Measurements from ENCODE around the gene TANGO6.

TANGO6 gene

GRCh38 chr16:68893710-68894705 lies 50.7 kb downstream of the TANGO6 start:
- H3K27ac ChIP-seq (ENCODE audit: low read length), result no peak overlapping the region
- H3K4me1 ChIP-seq (ENCODE audit: insufficient read depth, low read length), result no peaks in the 10 kb centered on the region

GRCh38 chr16:68894714-68895113 lies 51.4 kb downstream of the TANGO6 start:
- H3K27ac ChIP-seq (ENCODE audit: low read length), result no peak overlapping the region
- no peaks in the 10 kb centered on the region for H3K4me1 ChIP-seq (ENCODE audit: insufficient read depth, low read length)
- no peak overlapping the region for H3K9ac ChIP-seq (ENCODE audit: low read depth, low read length)
- H3K27me3 ChIP-seq (ENCODE audit: insufficient read depth, low read length), result no peaks in the 10 kb centered on the region
- no peaks in the 10 kb centered on the region for H3K36me3 ChIP-seq (ENCODE audit: insufficient read depth, low read depth, low read length)
- no peak overlapping the region for H3K4me3 ChIP-seq (ENCODE audit: low read length)
- H3K9me3 ChIP-seq (ENCODE audit: insufficient read depth, low read depth, low read length), result no peaks in the 10 kb centered on the region

More at GRCh38 chr16:68893710-68894705, 50.7 kb downstream of the TANGO6 start:
- Histone ChIP-seq H3K27me3 (ENCODE audit: insufficient read depth, low read length) (no peaks in the 10 kb centered on the region), H3K9ac (ENCODE audit: low read depth, low read length) (no peak overlapping the region), H3K4me3 (ENCODE audit: low read length) (no peak overlapping the region), H3K9me3 (ENCODE audit: insufficient read depth, low read depth, low read length) (no peaks in the 10 kb centered on the region), H3K36me3 (ENCODE audit: insufficient read depth, low read depth, low read length) (no peaks in the 10 kb centered on the region)

GRCh38 chr16:68898026-68898425 lies 54.7 kb downstream of the TANGO6 start:
- Histone ChIP-seq H3K27me3 (ENCODE audit: insufficient read depth, low read length) (no peaks in the 10 kb centered on the region), H3K27ac (ENCODE audit: low read length) (no peak overlapping the region), H3K4me1 (ENCODE audit: insufficient read depth, low read length) (peaks cover 6% of the 10 kb centered on the region), H3K9ac (ENCODE audit: low read depth, low read length) (no peak overlapping the region), H3K36me3 (ENCODE audit: insufficient read depth, low read depth, low read length) (no peaks in the 10 kb centered on the region), H3K4me3 (ENCODE audit: low read length) (no peak overlapping the region), H3K9me3 (ENCODE audit: insufficient read depth, low read depth, low read length) (no peaks in the 10 kb centered on the region)

- Histone ChIP-seq H3K36me3 (ENCODE audit: insufficient read depth, low read depth, low read length) (no peaks in the 10 kb centered on the region), H3K9me3 (ENCODE audit: insufficient read depth, low read depth, low read length) (no peaks in the 10 kb centered on the region), H3K4me3 (ENCODE audit: low read length) (no peak overlapping the region), H3K27ac (ENCODE audit: low read length) (no peak overlapping the region), H3K27me3 (ENCODE audit: insufficient read depth, low read length) (no peaks in the 10 kb centered on the region), H3K9ac (ENCODE audit: low read depth, low read length) (no peak overlapping the region), H3K4me1 (ENCODE audit: insufficient read depth, low read length) (peaks cover 6% of the 10 kb centered on the region)
These were observed 56.7 kb downstream of the TANGO6 start for GRCh38 chr16:68900009-68900408.

- Histone ChIP-seq H3K9me3 (ENCODE audit: insufficient read depth, low read depth, low read length) (no peaks in the 10 kb centered on the region), H3K27ac (ENCODE audit: low read length) (no peak overlapping the region), H3K9ac (ENCODE audit: low read depth, low read length) (no peak overlapping the region), H3K4me3 (ENCODE audit: low read length) (no peak overlapping the region), H3K4me1 (ENCODE audit: insufficient read depth, low read length) (peaks cover 8% of the 10 kb centered on the region), H3K27me3 (ENCODE audit: insufficient read depth, low read length) (no peaks in the 10 kb centered on the region), H3K36me3 (ENCODE audit: insufficient read depth, low read depth, low read length) (no peaks in the 10 kb centered on the region)
These were observed 59.0 kb downstream of the TANGO6 start for GRCh38 chr16:68902003-68902968.

- Histone ChIP-seq H3K27ac (ENCODE audit: low read length) (no peak overlapping the region), H3K4me3 (ENCODE audit: low read length) (no peak overlapping the region), H3K9ac (ENCODE audit: low read depth, low read length) (no peak overlapping the region), H3K27me3 (ENCODE audit: insufficient read depth, low read length) (no peaks in the 10 kb centered on the region), H3K4me1 (ENCODE audit: insufficient read depth, low read length) (peaks cover 14% of the 10 kb centered on the region), H3K36me3 (ENCODE audit: insufficient read depth, low read depth, low read length) (no peaks in the 10 kb centered on the region), H3K9me3 (ENCODE audit: insufficient read depth, low read depth, low read length) (no peaks in the 10 kb centered on the region)
These were observed 59.6 kb downstream of the TANGO6 start for GRCh38 chr16:68902969-68903345.

GRCh38 chr16:68907297-68907696 lies 64.0 kb downstream of the TANGO6 start:
- Histone ChIP-seq H3K9me3 (ENCODE audit: insufficient read depth, low read depth, low read length) (no peaks in the 10 kb centered on the region), H3K4me1 (ENCODE audit: insufficient read depth, low read length) (peaks cover 11% of the 10 kb centered on the region; the same call in 1 of the 2 replicates), H3K27ac (ENCODE audit: low read length) (no peak overlapping the region), H3K4me3 (ENCODE audit: low read length) (no peak overlapping the region), H3K27me3 (ENCODE audit: insufficient read depth, low read length) (no peaks in the 10 kb centered on the region), H3K36me3 (ENCODE audit: insufficient read depth, low read depth, low read length) (no peaks in the 10 kb centered on the region; the same call in 1 of the 2 replicates), H3K9ac (ENCODE audit: low read depth, low read length) (no peak overlapping the region)

- Histone ChIP-seq H3K9ac (ENCODE audit: low read depth, low read length) (no peak overlapping the region; the same call in 1 of the 2 replicates), H3K4me3 (ENCODE audit: low read length) (no peak overlapping the region), H3K9me3 (ENCODE audit: insufficient read depth, low read depth, low read length) (no peaks in the 10 kb centered on the region), H3K4me1 (ENCODE audit: insufficient read depth, low read length) (peaks cover 11% of the 10 kb centered on the region; the same call in 1 of the 2 replicates), H3K27me3 (ENCODE audit: insufficient read depth, low read length) (no peaks in the 10 kb centered on the region), H3K36me3 (ENCODE audit: insufficient read depth, low read depth, low read length) (no peaks in the 10 kb centered on the region; the same call in 1 of the 2 replicates), H3K27ac (ENCODE audit: low read length) (no peak overlapping the region)
These were observed 64.5 kb downstream of the TANGO6 start for GRCh38 chr16:68907781-68908181.

- H3K9ac ChIP-seq (ENCODE audit: low read depth, low read length), result no peak overlapping the region
These were observed 65.9 kb downstream of the TANGO6 start for GRCh38 chr16:68909099-68909733.

GRCh38 chr16:68910051-68910450 lies 66.7 kb downstream of the TANGO6 start:
- Histone ChIP-seq H3K27ac (ENCODE audit: low read length) (no peak overlapping the region), H3K9ac (ENCODE audit: low read depth, low read length) (no peak overlapping the region), H3K27me3 (ENCODE audit: insufficient read depth, low read length) (no peaks in the 10 kb centered on the region)

More at GRCh38 chr16:68909099-68909733, 65.9 kb downstream of the TANGO6 start:
- H3K27me3 ChIP-seq (ENCODE audit: insufficient read depth, low read length), result no peaks in the 10 kb centered on the region
- H3K9me3 ChIP-seq (ENCODE audit: insufficient read depth, low read depth, low read length), result no peaks in the 10 kb centered on the region
- peaks cover 11% of the 10 kb centered on the region; the same call in 1 of the 2 replicates for H3K4me1 ChIP-seq (ENCODE audit: insufficient read depth, low read length)
- H3K4me3 ChIP-seq (ENCODE audit: low read length), result no peak overlapping the region
- H3K27ac ChIP-seq (ENCODE audit: low read length), result no peak overlapping the region
- no peaks in the 10 kb centered on the region; the same call in 1 of the 2 replicates for H3K36me3 ChIP-seq (ENCODE audit: insufficient read depth, low read depth, low read length)

GRCh38 chr16:68915589-68915988 lies 72.3 kb downstream of the TANGO6 start:
- Histone ChIP-seq H3K36me3 (ENCODE audit: insufficient read depth, low read depth, low read length) (peaks cover 10% of the 10 kb centered on the region), H3K27me3 (ENCODE audit: insufficient read depth, low read length) (no peaks in the 10 kb centered on the region), H3K9ac (ENCODE audit: low read depth, low read length) (no peak overlapping the region), H3K27ac (ENCODE audit: low read length) (no peak overlapping the region), H3K4me1 (ENCODE audit: insufficient read depth, low read length) (no peaks in the 10 kb centered on the region), H3K9me3 (ENCODE audit: insufficient read depth, low read depth, low read length) (no peaks in the 10 kb centered on the region), H3K4me3 (ENCODE audit: low read length) (no peak overlapping the region)

More at GRCh38 chr16:68910051-68910450, 66.7 kb downstream of the TANGO6 start:
- H3K4me3 ChIP-seq (ENCODE audit: low read length), result no peak overlapping the region
- H3K9me3 ChIP-seq (ENCODE audit: insufficient read depth, low read depth, low read length), result no peaks in the 10 kb centered on the region
- peaks cover 11% of the 10 kb centered on the region; the same call in 1 of the 2 replicates for H3K4me1 ChIP-seq (ENCODE audit: insufficient read depth, low read length)
- no peaks in the 10 kb centered on the region; the same call in 1 of the 2 replicates for H3K36me3 ChIP-seq (ENCODE audit: insufficient read depth, low read depth, low read length)

Data from iPS-20b (cell line).